CD4-positive, alpha-beta T cell treated with Interferon alpha-2 for 1 hour (primary cell): Measurements from ENCODE around the gene PLEKHA5.

Source experiments
- DNase-seq, 2 donors: peaks; one replicate each; pipeline ENCODE4 v3.0.0-alpha.2; 2020 to 2022

The PLEKHA5 gene

GRCh38 chr12:19234981-19235871 is 105.7 kb downstream of the PLEKHA5 start:
- DNase-seq: no peak

- no peak for DNase-seq
Observed at GRCh38 chr12:19236656-19237055, 107.1 kb downstream of the PLEKHA5 start.

- no peak for DNase-seq
Observed at GRCh38 chr12:19238540-19238939, 109.0 kb downstream of the PLEKHA5 start.

- no peak for DNase-seq
Observed at GRCh38 chr12:19239102-19239501, 109.6 kb downstream of the PLEKHA5 start.

- no peak for DNase-seq
Observed at GRCh38 chr12:19239616-19240234, 110.2 kb downstream of the PLEKHA5 start.

GRCh38 chr12:19242581-19242980 is 113.0 kb downstream of the PLEKHA5 start:
- no peak for DNase-seq

- DNase-seq: no peak
Observed at GRCh38 chr12:19243551-19243950, 114.0 kb downstream of the PLEKHA5 start.

GRCh38 chr12:19244312-19244711 is 114.8 kb downstream of the PLEKHA5 start:
- no peak for DNase-seq

- no peak for DNase-seq
Observed at GRCh38 chr12:19245106-19245505, 115.6 kb downstream of the PLEKHA5 start.

GRCh38 chr12:19245666-19246065 is 116.1 kb downstream of the PLEKHA5 start:
- no peak for DNase-seq

GRCh38 chr12:19246933-19247332 is 117.4 kb downstream of the PLEKHA5 start:
- no peak for DNase-seq

- no peak for DNase-seq
Observed at GRCh38 chr12:19248929-19249602, 119.5 kb downstream of the PLEKHA5 start.

- no peak for DNase-seq
Observed at GRCh38 chr12:19251481-19252132, 122.1 kb downstream of the PLEKHA5 start.

GRCh38 chr12:19260135-19260534 is 130.6 kb downstream of the PLEKHA5 start:
- DNase-seq: no peak

- DNase-seq: no peak
Observed at GRCh38 chr12:19261773-19262172, 132.2 kb downstream of the PLEKHA5 start.

- no peak for DNase-seq
Observed at GRCh38 chr12:19263672-19264071, 134.1 kb downstream of the PLEKHA5 start.

GRCh38 chr12:19273482-19274330 is 144.2 kb downstream of the PLEKHA5 start:
- DNase-seq: peak; percentile 27 to 55

GRCh38 chr12:19276767-19277166 is 147.2 kb downstream of the PLEKHA5 start:
- DNase-seq: no peak

- no peak for DNase-seq
Observed at GRCh38 chr12:19277711-19278110, 148.2 kb downstream of the PLEKHA5 start.

GRCh38 chr12:19278407-19278806 is 148.9 kb downstream of the PLEKHA5 start:
- DNase-seq: no peak

- no peak for DNase-seq
Observed at GRCh38 chr12:19282133-19282699, 152.7 kb downstream of the PLEKHA5 start.

GRCh38 chr12:19284658-19285057 is 155.1 kb downstream of the PLEKHA5 start:
- no peak for DNase-seq
